Stimulated activated CD8-positive, alpha-beta memory T cell treated with anti-CD3 and anti-CD28 coated beads, Interleukin-4, amount 100 ng/mL, for 48 hours (primary cell): ENCODE measurements around the gene THOP1.
A peak's percentile ranks its signal among the peaks of the same experiment; 100 is the strongest.
"Not testable (repeated sequence)": the region's sequence is repeated elsewhere in the genome, so short reads cannot be mapped to it uniquely, and the experiment has no call there.

Experiments
- DNase-seq: peaks from one replicate; pipeline ENCODE4 v3.0.0-alpha.2; 2020

The THOP1 gene

GRCh38 chr19:2782936-2783780 is 2.1 kb upstream of the THOP1 start, which contains the start of gene SGTA:
Gene SGTA (minus strand): TSS chr19:2783273. CDS start chr19:2769068, 14,205 bp downstream.
- peak; percentile 98 for DNase-seq

- DNase-seq, result no peak
These were observed 1.5 kb upstream of the THOP1 start for GRCh38 chr19:2783781-2784145.

- no peak for DNase-seq
These were observed 1.8 kb downstream of the THOP1 start for GRCh38 chr19:2787115-2787514.

- DNase-seq, result no peak
These were observed 2.9 kb downstream of the THOP1 start for GRCh38 chr19:2788237-2788636.

GRCh38 chr19:2790194-2790556 is 4.9 kb downstream of the THOP1 start:
- DNase-seq, result no peak

- no peak for DNase-seq
These were observed 5.4 kb downstream of the THOP1 start for GRCh38 chr19:2790557-2791271.

GRCh38 chr19:2791440-2791839 is 6.1 kb downstream of the THOP1 start:
- no peak for DNase-seq

GRCh38 chr19:2791876-2792275 is 6.6 kb downstream of the THOP1 start:
- no peak for DNase-seq

GRCh38 chr19:2792666-2793065 is 7.4 kb downstream of the THOP1 start:
- DNase-seq, result not testable (repeated sequence)

- DNase-seq, result no peak
These were observed 7.8 kb downstream of the THOP1 start for GRCh38 chr19:2793126-2793525.

GRCh38 chr19:2793577-2793976 is 8.3 kb downstream of the THOP1 start:
- no peak for DNase-seq

- DNase-seq, result no peak
These were observed 10.7 kb downstream of the THOP1 start for GRCh38 chr19:2795827-2796658.

- no peak for DNase-seq
These were observed 11.5 kb downstream of the THOP1 start for GRCh38 chr19:2796659-2797266.

- DNase-seq, result no peak
These were observed 12.0 kb downstream of the THOP1 start for GRCh38 chr19:2797280-2797679.

GRCh38 chr19:2798158-2798685 is 12.9 kb downstream of the THOP1 start:
- no peak for DNase-seq

GRCh38 chr19:2798733-2799132 is 13.4 kb downstream of the THOP1 start:
- DNase-seq, result no peak

- DNase-seq, result no peak
These were observed 14.1 kb downstream of the THOP1 start for GRCh38 chr19:2799273-2800020.

GRCh38 chr19:2800506-2800905 is 15.2 kb downstream of the THOP1 start:
- DNase-seq, result no peak

- no peak for DNase-seq
These were observed 17.5 kb downstream of the THOP1 start for GRCh38 chr19:2802826-2803225.

GRCh38 chr19:2803486-2804155 is 18.3 kb downstream of the THOP1 start:
- no peak for DNase-seq
